CD4-positive, alpha-beta memory T cell (primary cell): ENCODE measurements around the gene AFDN. TPM values are rescaled to one million over a fixed set of nuclear protein-coding genes. Genes with fewer than 3 reads are reported as not detected.

ENCODE experiments used
- CTCF ChIA-PET: fragments of 350-600 bp; sonication (Branson Sonifier 250); formaldehyde crosslinking; loops from one replicate; lab custom pipeline; 2021; ENCODE audit warnings: inconsistent platforms; ENCODE audit not compliant: partially characterized antibody; lab: Charles Lee
- POLR2A ChIA-PET: fragments of 350-600 bp; sonication (Branson Sonifier 250); formaldehyde crosslinking; loops from one replicate; lab custom pipeline; 2021; ENCODE audit not compliant: partially characterized antibody; lab: Charles Lee
- DNase-seq, 5 donors: peaks; one replicate each; pipeline versions ENCODE4 v3.0.0 to v3.0.0-alpha.2; 2020 to 2022; ENCODE audit warnings: mixed read lengths in 1 of 5
- H3K27ac ChIP-seq: one replicate; pipeline ENCODE4 v1.7.0; 2013; ENCODE audit warnings: low read depth, low read length
- H3K27me3 ChIP-seq: 2 replicates; pipeline ENCODE4 v1.7.0; 2013; ENCODE audit warnings: mild to moderate bottlenecking, low read length, moderate library complexity; ENCODE audit not compliant: insufficient read depth
- H3K36me3 ChIP-seq: 2 replicates; pipeline ENCODE4 v1.7.0; 2013; ENCODE audit warnings: mild to moderate bottlenecking, low read length, moderate library complexity; ENCODE audit not compliant: insufficient read depth
- H3K4me1 ChIP-seq: 2 replicates; pipeline ENCODE4 v1.7.0; 2013; ENCODE audit warnings: mild to moderate bottlenecking, low read length, moderate library complexity; ENCODE audit not compliant: insufficient read depth
- H3K4me3 ChIP-seq, 2 donors: one replicate each; pipeline ENCODE4 v1.7.0; 2013; ENCODE audit warnings: low read length in 2 of 2, mild to moderate bottlenecking in 1 of 2
- H3K9me3 ChIP-seq, 2 donors: one replicate each; pipeline ENCODE4 v1.7.0; 2013; ENCODE audit warnings: low read length in 2 of 2, control low read depth in 1 of 2; ENCODE audit not compliant: control insufficient read depth in 1 of 2
- H3K27ac Mint-ChIP-seq, 7 donors: one replicate each; pipeline ENCODE4 v1.8.0; 2020 to 2021; ENCODE audit warnings: mixed read lengths in 7 of 7, mild to moderate bottlenecking in 6 of 7, inconsistent platforms in 3 of 7, moderate library complexity in 3 of 7
- H3K27me3 Mint-ChIP-seq, 2 donors: one replicate each; pipeline ENCODE4 v1.8.0; 2020 to 2021; ENCODE audit warnings: mixed read lengths in 2 of 2
- H3K36me3 Mint-ChIP-seq, 2 donors: one replicate each; pipeline ENCODE4 v1.8.0; 2020 to 2021; ENCODE audit warnings: mixed read lengths in 2 of 2, inconsistent platforms in 1 of 2, mild to moderate bottlenecking in 1 of 2
- H3K4me1 Mint-ChIP-seq, 4 donors: one replicate each; pipeline ENCODE4 v1.8.0; 2020 to 2021; ENCODE audit warnings: mixed read lengths in 4 of 4, mild to moderate bottlenecking in 1 of 4
- H3K4me3 Mint-ChIP-seq, 8 donors: one replicate each; pipeline ENCODE4 v1.8.0; 2020 to 2021; ENCODE audit warnings: mixed read lengths in 8 of 8, mild to moderate bottlenecking in 7 of 8, moderate library complexity in 6 of 8, inconsistent platforms in 3 of 8
- H3K9me3 Mint-ChIP-seq, 8 donors: one replicate each; pipeline ENCODE4 v1.8.0; 2020 to 2021; ENCODE audit warnings: mixed read lengths in 8 of 8, mild to moderate bottlenecking in 5 of 8, inconsistent platforms in 3 of 8, moderate library complexity in 1 of 8
- intact Hi-C: fragments of 100-400 bp; cut with micrococcal nuclease; formaldehyde crosslinking; loops from one replicate; pipeline ENCODE4 v1.15.1; 2023
- polyA plus RNA-seq, 2 donors: library from polyadenylated mRNA; unstranded; fragments of 300-500 nt; fragmentation: Illumina TruSeq; gene quantifications; one replicate each; pipeline ENCODE4 v1.2.3, GENCODE V29; 2021
- total RNA-seq, 2 experiments: library from RNA; stranded (reverse); gene quantifications; one replicate each; pipeline ENCODE4 v1.2.3, GENCODE V29; 2021

Gene AFDN
- total and polyA plus RNA-seq, 4 experiments from 2014 or later = 1.4 to 24.3 (median 15.3) TPM

DNA sequence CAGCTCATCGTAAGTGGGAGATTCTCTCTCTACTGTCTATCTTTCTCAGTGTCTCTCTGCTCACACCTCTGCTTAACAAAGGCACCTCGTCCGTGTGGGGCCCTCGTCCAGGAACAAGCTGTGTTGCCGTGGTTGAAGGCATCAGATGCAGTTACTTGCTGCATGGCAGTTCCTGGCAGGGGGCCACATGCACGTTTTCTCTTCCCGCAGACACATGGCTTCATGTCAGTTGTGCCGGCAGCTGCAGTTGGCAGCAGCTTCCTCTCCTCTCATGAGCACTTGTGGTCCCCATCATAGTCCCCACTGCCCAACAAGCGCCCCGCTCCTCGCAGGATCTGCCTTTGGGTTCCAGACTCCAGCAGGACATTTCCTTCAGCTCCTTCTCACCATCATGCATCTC, 7.1 kb upstream of the AFDN start:
- peaks cover 26 to 33% of the 10 kb centered on the region in 2 donors for H3K27me3 Mint-ChIP-seq

DNA sequence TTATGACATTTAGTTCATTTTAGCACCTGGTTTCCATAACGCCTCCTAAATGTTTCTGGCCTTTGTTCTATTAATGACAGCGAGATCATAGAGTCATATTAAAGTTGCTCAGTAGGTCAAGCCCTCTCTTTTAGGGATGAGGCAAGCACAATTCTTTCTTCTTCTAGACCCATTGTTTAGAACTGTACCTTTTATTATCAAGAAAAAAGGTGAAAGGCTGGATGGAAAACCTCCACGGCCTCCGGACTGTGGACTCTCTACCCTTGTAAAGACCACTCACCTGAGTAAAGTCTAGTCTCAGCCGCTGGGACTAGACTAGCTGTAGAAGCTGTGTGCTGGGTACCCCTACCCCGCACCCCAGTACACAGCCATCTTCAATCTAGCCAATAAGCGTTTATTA, 6.0 kb upstream of the AFDN start:
- H3K4me1 Mint-ChIP-seq = peaks cover 4 to 13% (median 8%) of the 10 kb centered on the region in 4 donors
- POLR2A ChIA-PET = no interaction called here
- no peak for DNase-seq
- H3K9me3 Mint-ChIP-seq = peaks cover 0 to 6% (median 0%) of the 10 kb centered on the region in 8 donors
- Histone ChIP-seq H3K4me3 (no peak overlapping the region), H3K27me3 (no peaks in the 10 kb centered on the region), H3K4me1 (peaks cover 5% of the 10 kb centered on the region), H3K36me3 (no peaks in the 10 kb centered on the region), H3K9me3 (no peaks in the 10 kb centered on the region), H3K27ac (no peak overlapping the region)
- no peaks in the 10 kb centered on the region for H3K36me3 Mint-ChIP-seq
- H3K27ac Mint-ChIP-seq = no peak overlapping the region
- peaks cover 29 to 36% of the 10 kb centered on the region in 2 donors for H3K27me3 Mint-ChIP-seq
- intact Hi-C loops = loop anchor here (10.0 kb wide), 1 partner anchor 126 kb away; no protein-coding TSS in a partner anchor
- CTCF ChIA-PET = no interaction called here
- H3K4me3 Mint-ChIP-seq = no peak overlapping the region

More for the DNA sequence above, 7.1 kb upstream of the AFDN start:
- peaks cover 0 to 3% (median 1%) of the 10 kb centered on the region in 4 donors for H3K4me1 Mint-ChIP-seq
- no peaks in the 10 kb centered on the region for H3K27me3 ChIP-seq
- no peak overlapping the region for H3K4me3 Mint-ChIP-seq
- no peak overlapping the region for H3K4me3 ChIP-seq
- ChIA-PET CTCF (interaction anchor here (0.6 kb wide), 1 partner anchor 39 kb away, joined by 3 read pairs; no protein-coding TSS in a partner anchor), POLR2A (no interaction called here)
- H3K9me3 Mint-ChIP-seq = peaks cover 0 to 5% (median 0%) of the 10 kb centered on the region in 8 donors
- H3K27ac ChIP-seq = no peak overlapping the region
- intact Hi-C loops = no loop called here
- no peak for DNase-seq
- H3K36me3 Mint-ChIP-seq = no peaks in the 10 kb centered on the region
- H3K36me3 ChIP-seq = no peaks in the 10 kb centered on the region
- H3K27ac Mint-ChIP-seq = no peak overlapping the region
- H3K4me1 ChIP-seq = no peaks in the 10 kb centered on the region
- no peaks in the 10 kb centered on the region for H3K9me3 ChIP-seq

DNA sequence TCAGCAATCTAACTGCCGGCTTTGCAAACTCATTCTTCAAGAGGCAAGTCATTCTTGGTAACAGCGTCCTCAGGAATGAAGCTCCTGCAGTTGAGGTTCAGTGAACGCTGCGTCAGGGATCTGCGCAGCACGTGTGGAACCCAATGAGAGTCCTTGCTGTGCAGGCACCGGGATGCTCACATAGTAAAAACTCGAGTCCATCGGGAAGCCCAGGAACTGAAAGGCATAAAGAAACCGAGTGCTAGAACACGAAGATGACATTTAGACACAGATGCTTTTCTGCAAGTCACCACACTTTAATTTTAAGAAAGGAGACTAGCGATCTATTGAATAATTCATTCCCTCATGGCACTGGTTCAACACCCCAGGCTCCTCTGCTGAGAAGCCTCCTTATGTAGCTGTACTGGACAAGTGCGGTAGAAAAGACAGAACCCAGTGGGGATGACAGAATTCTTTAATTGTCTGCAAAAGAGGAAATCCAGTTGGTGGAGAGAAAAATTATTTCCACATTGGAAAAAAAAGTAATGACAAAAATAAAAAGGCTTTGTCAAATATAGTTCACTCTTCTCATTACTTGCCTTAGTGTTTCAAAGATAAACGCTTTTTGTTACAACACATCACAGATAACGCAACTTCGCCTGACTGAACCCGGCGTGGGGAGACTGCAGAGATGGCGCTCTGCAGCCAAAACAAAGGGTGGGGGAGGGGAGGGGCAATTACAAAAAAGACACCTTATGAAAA, 1.9 kb upstream of the AFDN start:
- peaks cover 0 to 6% (median 0%) of the 10 kb centered on the region in 8 donors for H3K9me3 Mint-ChIP-seq
- Histone ChIP-seq H3K36me3 (no peaks in the 10 kb centered on the region), H3K27me3 (no peaks in the 10 kb centered on the region), H3K4me3 (no peak overlapping the region), H3K9me3 (no peaks in the 10 kb centered on the region), H3K27ac (no peak overlapping the region), H3K4me1 (peaks cover 20% of the 10 kb centered on the region)
- CTCF ChIA-PET = interaction anchor here (0.8 kb wide), 1 partner anchor 125 kb away, joined by 3 read pairs; no protein-coding TSS in a partner anchor
- POLR2A ChIA-PET = no interaction called here
- peaks cover 0 to 4% of the 10 kb centered on the region in 2 donors for H3K36me3 Mint-ChIP-seq
- H3K4me1 Mint-ChIP-seq = peaks cover 10 to 29% (median 18%) of the 10 kb centered on the region in 4 donors
- intact Hi-C loops = loop anchor here (5.0 to 10.0 kb wide), 2 partner anchors 130 to 1197 kb away; partner anchors contain the start of gene RPS6KA2
- peaks cover 17 to 26% of the 10 kb centered on the region in 2 donors for H3K27me3 Mint-ChIP-seq
- H3K27ac Mint-ChIP-seq = peak overlapping the region in 3 of 7 donors; percentile 23 to 83 (median 67)
- no peak for DNase-seq
- peak overlapping the region; percentile 45 to 90 (median 88) for H3K4me3 Mint-ChIP-seq

DNA sequence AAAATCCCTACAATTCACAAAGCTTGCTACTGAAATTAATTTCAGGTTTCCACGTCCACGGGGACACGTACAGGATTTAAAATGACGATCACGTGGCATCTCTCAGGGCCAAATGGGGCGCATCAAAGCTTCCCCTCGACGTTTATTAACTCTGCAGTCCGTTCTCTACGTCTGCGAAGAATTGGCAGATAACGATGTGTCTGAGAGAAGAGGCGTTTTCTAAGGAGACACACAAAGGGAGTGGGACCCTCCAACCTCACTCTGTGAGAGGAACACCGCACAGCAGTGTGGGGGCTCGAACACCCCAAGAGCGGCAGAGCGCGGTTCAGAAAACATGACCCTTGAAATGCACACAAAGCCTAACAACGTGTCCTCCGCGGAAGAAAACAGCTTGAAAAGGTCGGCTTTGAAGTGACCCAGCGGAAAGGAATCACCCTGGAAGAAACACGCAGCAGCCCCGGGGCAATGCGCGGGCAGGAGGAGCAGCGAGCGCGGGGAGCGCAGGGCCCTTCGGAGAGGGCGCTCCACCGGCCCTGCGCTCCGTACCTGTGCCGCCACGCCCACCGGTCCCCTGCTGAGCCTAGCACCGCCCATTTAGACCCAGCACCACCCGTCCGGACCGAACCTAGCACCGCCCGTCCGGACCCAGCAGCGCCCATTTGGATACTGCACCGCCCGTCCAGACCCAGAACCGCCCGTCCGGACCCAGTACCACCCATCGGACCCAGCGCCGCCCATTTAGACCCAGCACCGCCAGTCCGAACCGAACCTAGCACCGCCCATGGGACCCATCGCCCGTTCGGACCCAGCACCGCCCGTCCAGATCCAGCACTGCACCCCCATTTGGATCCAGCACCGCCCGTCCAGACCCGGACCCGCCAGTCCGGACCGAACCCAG, 1.1 kb upstream of the AFDN start:
- H3K9me3 ChIP-seq = no peaks in the 10 kb centered on the region
- H3K4me1 Mint-ChIP-seq = peaks cover 13 to 36% (median 19%) of the 10 kb centered on the region in 4 donors
- no peak overlapping the region for H3K27ac ChIP-seq
- ChIA-PET POLR2A (no interaction called here), CTCF (interaction anchor here (0.8 kb wide), 1 partner anchor 126 kb away, joined by 3 read pairs; no protein-coding TSS in a partner anchor)
- peaks cover 13 to 24% of the 10 kb centered on the region in 2 donors for H3K27me3 Mint-ChIP-seq
- peak; percentile 6 to 45 (median 16) for DNase-seq
- H3K36me3 Mint-ChIP-seq = peaks cover 0 to 4% of the 10 kb centered on the region in 2 donors
- H3K36me3 ChIP-seq = no peaks in the 10 kb centered on the region
- peaks cover 0 to 6% (median 0%) of the 10 kb centered on the region in 8 donors for H3K9me3 Mint-ChIP-seq
- H3K4me1 ChIP-seq = peaks cover 20% of the 10 kb centered on the region
- intact Hi-C loops = loop anchor here (5.0 to 10.0 kb wide), 2 partner anchors 131 to 1198 kb away; partner anchors contain the start of gene RPS6KA2
- H3K4me3 ChIP-seq = peak overlapping the region; percentile 52 to 73
- peak overlapping the region; percentile 84 to 92 (median 89) for H3K4me3 Mint-ChIP-seq
- H3K27ac Mint-ChIP-seq = peak overlapping the region; percentile 42 to 85 (median 79)
- no peaks in the 10 kb centered on the region for H3K27me3 ChIP-seq

DNA sequence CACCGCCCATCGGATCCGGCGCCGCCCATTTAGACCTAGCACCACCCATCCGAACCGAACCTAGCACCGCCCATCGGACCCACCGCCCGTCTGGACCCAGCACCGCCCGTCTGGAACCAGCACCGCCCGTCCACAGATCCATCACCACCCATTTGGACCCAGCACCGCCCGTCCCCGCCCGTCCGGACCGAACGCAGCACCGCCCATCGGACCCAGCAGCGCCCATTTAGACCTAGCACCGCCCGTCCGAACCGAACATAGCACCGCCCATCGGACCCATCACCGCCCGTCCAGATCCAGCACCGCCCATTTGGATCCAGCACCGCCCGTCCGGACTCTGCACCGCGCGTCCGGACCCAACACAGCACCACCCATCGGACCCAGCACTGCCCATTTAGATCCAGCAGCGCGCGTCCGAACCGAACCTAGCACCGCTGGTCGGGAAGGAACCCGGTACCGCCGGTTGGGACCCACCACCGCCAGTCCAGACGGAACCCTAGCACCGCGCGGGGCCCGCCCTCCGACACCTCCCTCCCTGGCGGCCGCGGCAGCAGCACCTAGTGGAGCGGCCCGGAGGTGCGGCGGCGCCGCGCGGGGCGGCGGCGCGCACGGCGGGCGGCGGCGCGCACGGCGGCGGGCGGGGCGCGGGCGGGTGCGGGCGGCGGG, 348 bp upstream of the AFDN start:
- H3K4me1 ChIP-seq = peaks cover 20% of the 10 kb centered on the region
- Mint-ChIP-seq H3K9me3 (peaks cover 0 to 5% (median 0%) of the 10 kb centered on the region in 8 donors), H3K36me3 (peaks cover 0 to 4% of the 10 kb centered on the region in 2 donors), H3K4me1 (peaks cover 13 to 37% (median 20%) of the 10 kb centered on the region in 4 donors), H3K27me3 (peaks cover 10 to 20% of the 10 kb centered on the region in 2 donors), H3K27ac (peak overlapping the region; percentile 64 to 92 (median 73)), H3K4me3 (peak overlapping the region; percentile 84 to 92 (median 89))
- H3K27ac ChIP-seq = peak overlapping the region; percentile 21
- no peaks in the 10 kb centered on the region for H3K36me3 ChIP-seq
- peak; percentile 59 to 71 (median 67) for DNase-seq
- ChIA-PET POLR2A (no interaction called here), CTCF (no interaction called here)
- intact Hi-C loops = loop anchor here (5.0 to 10.0 kb wide), 2 partner anchors 132 to 1199 kb away; partner anchors contain the start of gene RPS6KA2
- H3K27me3 ChIP-seq = no peaks in the 10 kb centered on the region
- H3K4me3 ChIP-seq = peak overlapping the region; percentile 52 to 73
- no peaks in the 10 kb centered on the region for H3K9me3 ChIP-seq

DNA sequence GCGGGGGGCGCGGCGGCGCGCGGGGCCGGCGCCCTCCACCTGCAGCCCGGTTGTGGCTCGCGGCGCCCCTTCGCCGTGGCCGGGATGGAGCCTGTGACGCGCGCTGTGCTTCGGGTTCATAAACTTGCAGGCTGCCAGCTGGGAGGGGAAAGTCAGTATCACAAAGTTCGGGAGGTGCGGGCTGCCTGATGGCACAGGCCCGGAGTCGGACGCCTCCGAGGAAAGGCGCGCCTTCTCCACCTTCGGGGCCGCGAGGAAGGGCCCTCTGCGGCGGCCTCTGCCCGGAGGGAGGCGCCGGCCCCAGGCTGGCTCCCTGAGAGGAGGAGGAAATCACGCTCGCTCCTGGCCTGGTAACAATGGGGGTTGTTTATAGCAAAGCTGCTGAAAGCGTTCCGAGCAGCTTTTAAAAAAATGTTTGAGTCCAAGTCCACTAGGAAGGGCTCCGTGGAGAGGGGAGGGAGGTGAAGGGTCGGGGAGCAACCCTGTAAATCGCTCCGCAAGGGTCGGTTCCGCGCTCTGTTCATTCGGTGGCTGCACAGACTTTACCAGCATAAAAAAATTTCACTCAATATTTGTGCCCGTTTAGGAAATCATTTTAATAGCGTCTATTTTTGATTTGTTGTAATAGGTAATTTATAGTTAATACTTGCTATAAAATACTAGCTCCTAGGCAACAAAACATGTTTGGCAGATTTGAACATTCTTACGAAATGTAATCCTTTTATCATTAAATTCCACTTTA, 1.0 kb downstream of the AFDN start:
- Histone ChIP-seq H3K4me3 (peak overlapping the region in 1 of 2 donors; percentile 63), H3K27ac (no peak overlapping the region), H3K36me3 (no peaks in the 10 kb centered on the region), H3K27me3 (no peaks in the 10 kb centered on the region), H3K4me1 (peaks cover 25% of the 10 kb centered on the region), H3K9me3 (no peaks in the 10 kb centered on the region)
- peak overlapping the region; percentile 40 to 90 (median 83) for H3K27ac Mint-ChIP-seq
- ChIA-PET POLR2A (interaction anchor here (0.9 kb wide), 2 partner anchors 25 to 121 kb away, joined by 3 read pairs; no protein-coding TSS in a partner anchor), CTCF (no interaction called here)
- DNase-seq = peak; percentile 18 to 46 (median 33)
- peaks cover 16 to 37% (median 23%) of the 10 kb centered on the region in 4 donors for H3K4me1 Mint-ChIP-seq
- H3K9me3 Mint-ChIP-seq = peaks cover 0 to 3% (median 0%) of the 10 kb centered on the region in 8 donors
- H3K27me3 Mint-ChIP-seq = peaks cover 10 to 19% of the 10 kb centered on the region in 2 donors
- peaks cover 0 to 4% of the 10 kb centered on the region in 2 donors for H3K36me3 Mint-ChIP-seq
- intact Hi-C loops = loop anchor here (5.0 to 10.0 kb wide), 2 partner anchors 133 to 1200 kb away; partner anchors contain the start of gene RPS6KA2
- H3K4me3 Mint-ChIP-seq = peak overlapping the region; percentile 85 to 92 (median 89)
